ENCODE data around the gene NTM. TPM values are rescaled to one million over a fixed set of nuclear protein-coding genes. Genes with fewer than 3 reads are reported as not detected.
A peak's percentile ranks its signal among the peaks of the same experiment; 100 is the strongest.

Gene NTM
- total RNA-seq, 3 donors from 2014 or later = 0.66 to 9.0 (median 1.0) TPM

GRCh38 chr11:131889146-131889577, 518.7 kb downstream of the NTM start:
- no peaks in the 10 kb centered on the region for H3K4me1 ChIP-seq
- no peaks in the 10 kb centered on the region for H3K36me3 ChIP-seq
- no peak for TF ChIP-seq CTCF (IDR thresholded peaks at IDR 0.05)
- no peak for TF ChIP-seq POLR2A (IDR thresholded peaks at IDR 0.05)
- no peak for TF ChIP-seq POLR2AphosphoS5 (IDR thresholded peaks at IDR 0.05)
- no peak for DNase-seq (ENCODE audit: low spot score in 2 of 2)
- intact Hi-C loops (cut with DNase I; ENCODE audit: low total_unique reads) = no loop called here
- peak overlapping the region in 1 of 2 donors; percentile 25 for H3K27ac ChIP-seq
- no peak overlapping the region for H3K4me3 ChIP-seq
- H3K27me3 ChIP-seq = no peaks in the 10 kb centered on the region
- H3K9me3 ChIP-seq = no peaks in the 10 kb centered on the region

- no peaks in the 10 kb centered on the region for H3K9me3 ChIP-seq
- peak overlapping the region in 1 of 2 donors; percentile 25 for H3K27ac ChIP-seq
- no peaks in the 10 kb centered on the region for H3K36me3 ChIP-seq
- H3K27me3 ChIP-seq = no peaks in the 10 kb centered on the region
- no peak overlapping the region for H3K4me3 ChIP-seq
- DNase-seq (ENCODE audit: low spot score in 2 of 2) = no peak
- no peak for TF ChIP-seq POLR2AphosphoS5 (IDR thresholded peaks at IDR 0.05)
- no peak for TF ChIP-seq POLR2A (IDR thresholded peaks at IDR 0.05)
- TF ChIP-seq CTCF (IDR thresholded peaks at IDR 0.05) = no peak
- H3K4me1 ChIP-seq = no peaks in the 10 kb centered on the region
- intact Hi-C loops (cut with DNase I; ENCODE audit: low total_unique reads) = no loop called here
These were observed 519.6 kb downstream of the NTM start for GRCh38 chr11:131889760-131890581.

DNA sequence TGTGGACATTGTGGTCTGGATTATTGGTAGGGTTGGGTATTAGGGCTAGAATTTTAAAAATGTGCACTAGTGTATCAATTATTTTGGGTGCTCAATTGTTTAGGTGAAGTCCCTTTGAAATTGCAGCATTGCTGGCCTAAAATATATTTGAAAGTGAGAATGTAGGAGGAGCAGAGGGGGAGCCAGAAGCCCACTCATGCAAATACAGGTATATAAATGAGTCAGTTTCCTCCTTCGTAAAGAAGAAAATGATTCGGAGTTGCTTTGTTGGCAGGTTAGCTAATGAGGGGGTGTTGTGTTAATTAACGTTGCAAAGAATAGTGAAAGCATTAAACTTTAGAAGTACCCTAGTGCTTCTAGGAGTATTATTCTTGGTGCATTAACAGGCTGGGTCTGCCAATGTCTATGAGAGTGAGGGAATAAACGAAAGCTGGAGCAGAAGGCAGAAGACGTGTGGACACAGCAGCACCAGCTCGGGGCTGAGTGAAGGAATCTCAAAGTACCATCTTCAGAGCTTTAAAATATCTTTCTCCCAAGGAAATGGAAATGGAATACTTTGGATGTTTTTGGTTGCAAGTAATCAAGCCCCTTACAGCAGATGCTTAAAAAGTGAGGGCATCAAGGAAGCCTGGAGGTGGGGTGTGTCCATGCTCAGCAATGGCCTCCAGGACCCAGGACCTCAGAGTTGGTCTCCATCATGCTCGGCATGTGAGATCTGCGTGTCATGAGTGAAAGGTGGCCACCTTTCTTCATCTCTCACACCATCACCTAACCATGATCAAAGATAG, 522.9 kb downstream of the NTM start:
- Histone ChIP-seq H3K9me3 (peaks cover 0 to 4% of the 10 kb centered on the region in 2 donors), H3K4me3 (no peak overlapping the region), H3K27me3 (no peaks in the 10 kb centered on the region), H3K36me3 (no peaks in the 10 kb centered on the region), H3K27ac (no peak overlapping the region), H3K4me1 (no peaks in the 10 kb centered on the region)
- no peak for DNase-seq (ENCODE audit: low spot score in 2 of 2)
- intact Hi-C loops (cut with DNase I; ENCODE audit: low total_unique reads) = no loop called here
- no peak for TF ChIP-seq POLR2A (IDR thresholded peaks at IDR 0.05)
- no peak for TF ChIP-seq POLR2AphosphoS5 (IDR thresholded peaks at IDR 0.05)
- no peak for TF ChIP-seq CTCF (IDR thresholded peaks at IDR 0.05)

- Histone ChIP-seq H3K4me1 (no peaks in the 10 kb centered on the region), H3K9me3 (peaks cover 0 to 4% of the 10 kb centered on the region in 2 donors), H3K27ac (no peak overlapping the region), H3K27me3 (no peaks in the 10 kb centered on the region), H3K4me3 (no peak overlapping the region), H3K36me3 (no peaks in the 10 kb centered on the region)
- TF ChIP-seq CTCF (IDR thresholded peaks at IDR 0.05) = no peak
- no peak for TF ChIP-seq POLR2A (IDR thresholded peaks at IDR 0.05)
- no peak for TF ChIP-seq POLR2AphosphoS5 (IDR thresholded peaks at IDR 0.05)
- no peak for DNase-seq (ENCODE audit: low spot score in 2 of 2)
- intact Hi-C loops (cut with DNase I; ENCODE audit: low total_unique reads) = no loop called here
These were observed 523.6 kb downstream of the NTM start for GRCh38 chr11:131893988-131894387.

Data from breast epithelium (tissue), 4 donors.